ENCODE measurements around the gene MLC1.

Gene MLC1

GRCh38 chr22:50115693-50116092 lies 30.5 kb upstream of the MLC1 start:
- no peak overlapping the region for H3K4me3 ChIP-seq (ENCODE audit: low read length)
- TF ChIP-seq, protein P1, sequence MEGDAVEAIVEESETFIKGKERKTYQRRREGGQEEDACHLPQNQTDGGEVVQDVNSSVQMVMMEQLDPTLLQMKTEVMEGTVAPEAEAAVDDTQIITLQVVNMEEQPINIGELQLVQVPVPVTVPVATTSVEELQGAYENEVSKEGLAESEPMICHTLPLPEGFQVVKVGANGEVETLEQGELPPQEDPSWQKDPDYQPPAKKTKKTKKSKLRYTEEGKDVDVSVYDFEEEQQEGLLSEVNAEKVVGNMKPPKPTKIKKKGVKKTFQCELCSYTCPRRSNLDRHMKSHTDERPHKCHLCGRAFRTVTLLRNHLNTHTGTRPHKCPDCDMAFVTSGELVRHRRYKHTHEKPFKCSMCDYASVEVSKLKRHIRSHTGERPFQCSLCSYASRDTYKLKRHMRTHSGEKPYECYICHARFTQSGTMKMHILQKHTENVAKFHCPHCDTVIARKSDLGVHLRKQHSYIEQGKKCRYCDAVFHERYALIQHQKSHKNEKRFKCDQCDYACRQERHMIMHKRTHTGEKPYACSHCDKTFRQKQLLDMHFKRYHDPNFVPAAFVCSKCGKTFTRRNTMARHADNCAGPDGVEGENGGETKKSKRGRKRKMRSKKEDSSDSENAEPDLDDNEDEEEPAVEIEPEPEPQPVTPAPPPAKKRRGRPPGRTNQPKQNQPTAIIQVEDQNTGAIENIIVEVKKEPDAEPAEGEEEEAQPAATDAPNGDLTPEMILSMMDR (IDR thresholded peaks at IDR 0.05; ENCODE audit: insufficient read depth, low read depth, low read length, missing control alignments) = no peak
- DNase-seq (ENCODE audit: low read depth) = no peak

GRCh38 chr22:50114221-50115021 lies 29.2 kb upstream of the MLC1 start:
- H3K4me3 ChIP-seq (ENCODE audit: low read length) = no peak overlapping the region
- DNase-seq (ENCODE audit: low read depth) = peak; percentile 54

DNA sequence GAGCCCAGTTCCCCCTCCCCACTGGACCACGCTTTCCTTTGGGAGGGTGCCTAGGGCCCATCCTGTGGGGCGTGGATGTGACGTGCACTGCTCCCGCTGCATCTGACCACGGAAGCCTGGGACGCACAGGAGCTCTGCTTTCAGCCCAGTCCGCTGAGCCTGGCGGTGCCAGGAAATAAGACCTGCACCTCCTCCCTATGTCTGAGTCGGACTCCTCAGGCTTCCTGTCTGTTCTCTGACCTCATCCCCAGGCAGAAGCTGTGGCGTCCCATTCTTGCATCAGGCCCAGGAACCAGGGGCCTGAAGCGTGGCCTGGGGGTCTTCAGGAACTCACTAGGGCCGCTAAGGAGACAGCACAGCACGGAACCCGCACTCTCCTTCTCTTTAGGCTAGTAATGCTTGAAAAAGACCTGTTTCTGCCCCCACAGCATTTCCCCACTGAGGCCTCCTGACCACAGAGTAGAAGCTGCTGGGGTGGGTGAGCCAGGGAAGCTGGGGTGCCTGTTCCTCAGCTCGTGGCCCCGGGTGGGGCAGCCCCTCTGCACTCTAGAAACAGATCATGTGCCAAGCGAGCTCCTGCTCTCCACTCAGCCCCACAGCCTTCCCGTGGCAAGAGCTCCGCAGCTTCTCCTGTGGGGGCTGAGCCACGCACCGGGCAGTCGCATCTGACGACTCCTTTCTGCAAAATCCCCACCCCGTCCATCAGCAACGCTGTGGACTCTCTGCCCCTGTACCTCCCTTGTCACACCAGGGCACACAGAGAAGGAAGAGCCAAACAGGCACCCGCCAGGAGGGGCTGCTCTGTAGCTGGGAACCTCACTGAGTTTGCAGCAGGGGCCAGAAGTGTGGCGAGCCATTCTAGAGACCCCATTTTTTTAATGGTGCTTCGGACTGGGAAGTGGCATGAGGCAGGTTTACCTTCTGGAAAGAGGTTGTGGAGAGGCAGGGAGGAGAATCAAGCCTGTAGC lies 27.2 kb upstream of the MLC1 start:
- DNase-seq (ENCODE audit: low read depth) = peak; percentile 44
- TF ChIP-seq, protein P1 (IDR thresholded peaks at IDR 0.05; ENCODE audit: insufficient read depth, low read depth, low read length, missing control alignments) = no peak
- H3K4me3 ChIP-seq (ENCODE audit: low read length) = no peak overlapping the region

More at GRCh38 chr22:50114221-50115021, 29.2 kb upstream of the MLC1 start:
- TF ChIP-seq, protein P1 (IDR thresholded peaks at IDR 0.05; ENCODE audit: insufficient read depth, low read depth, low read length, missing control alignments) = no peak

GRCh38 chr22:50111056-50111455 lies 25.8 kb upstream of the MLC1 start:
- DNase-seq (ENCODE audit: low read depth) = no peak
- TF ChIP-seq, protein P1 (IDR thresholded peaks at IDR 0.05; ENCODE audit: insufficient read depth, low read depth, low read length, missing control alignments) = no peak
- no peak overlapping the region for H3K4me3 ChIP-seq (ENCODE audit: low read length)

- no peak for DNase-seq (ENCODE audit: low read depth)
- TF ChIP-seq, protein P1 (IDR thresholded peaks at IDR 0.05; ENCODE audit: insufficient read depth, low read depth, low read length, missing control alignments) = no peak
- no peak overlapping the region for H3K4me3 ChIP-seq (ENCODE audit: low read length)
Measured at GRCh38 chr22:50107529-50107928, 22.3 kb upstream of the MLC1 start.

GRCh38 chr22:50105208-50106100 lies 20.2 kb upstream of the MLC1 start:
- no peak overlapping the region for H3K4me3 ChIP-seq (ENCODE audit: low read length)
- TF ChIP-seq, protein P1 (IDR thresholded peaks at IDR 0.05; ENCODE audit: insufficient read depth, low read depth, low read length, missing control alignments) = no peak
- peak; percentile 90 for DNase-seq (ENCODE audit: low read depth)

Measured in epithelial cell of esophagus (primary cell).